B cell (primary cell): ENCODE data around the gene DCBLD1.

Experiments
- EZH2 ChIP-seq: IDR thresholded peaks from 2 replicates; pipeline ENCODE4 v1.6.1; 2012; ENCODE audit warnings: borderline replicate concordance, low read depth, mild to moderate bottlenecking, moderate library complexity, low read length; ENCODE audit not compliant: insufficient read depth, poor library complexity, severe bottlenecking
- TF ChIP-seq, protein P1 (sequence below): fragments of 200-600 bp; IDR thresholded peaks from one replicate; pipeline ENCODE4 v1.8.0; 2022; ENCODE audit warnings: antibody characterized with exemption, mild to moderate bottlenecking

DNA sequence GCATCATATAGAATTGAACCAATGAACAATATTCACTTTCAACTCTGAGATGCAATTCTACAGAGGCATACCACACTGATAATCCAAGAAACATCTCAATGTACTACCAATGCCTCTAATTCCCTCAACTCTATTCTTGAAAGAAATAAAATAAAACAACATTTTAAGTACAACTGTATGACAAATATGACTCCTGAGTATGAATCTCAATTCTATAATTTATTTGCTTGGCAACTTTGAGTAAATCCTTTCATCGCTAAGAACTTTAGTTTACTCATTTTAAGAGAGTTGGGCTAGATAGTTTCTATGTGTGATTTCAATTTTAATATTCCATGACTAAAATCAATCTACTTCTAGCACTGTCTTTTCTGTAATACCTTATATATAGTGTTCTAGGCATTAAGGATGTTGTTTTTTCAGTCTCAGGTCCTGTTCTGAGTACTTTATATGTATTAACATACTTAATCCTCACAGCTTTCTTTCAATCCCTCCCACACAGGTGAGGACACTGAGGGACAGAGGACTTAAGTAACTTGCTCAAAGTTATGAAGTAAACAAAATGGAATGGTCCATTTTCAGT lies 86.4 kb downstream of the DCBLD1 start:
- TF ChIP-seq, protein P1, sequence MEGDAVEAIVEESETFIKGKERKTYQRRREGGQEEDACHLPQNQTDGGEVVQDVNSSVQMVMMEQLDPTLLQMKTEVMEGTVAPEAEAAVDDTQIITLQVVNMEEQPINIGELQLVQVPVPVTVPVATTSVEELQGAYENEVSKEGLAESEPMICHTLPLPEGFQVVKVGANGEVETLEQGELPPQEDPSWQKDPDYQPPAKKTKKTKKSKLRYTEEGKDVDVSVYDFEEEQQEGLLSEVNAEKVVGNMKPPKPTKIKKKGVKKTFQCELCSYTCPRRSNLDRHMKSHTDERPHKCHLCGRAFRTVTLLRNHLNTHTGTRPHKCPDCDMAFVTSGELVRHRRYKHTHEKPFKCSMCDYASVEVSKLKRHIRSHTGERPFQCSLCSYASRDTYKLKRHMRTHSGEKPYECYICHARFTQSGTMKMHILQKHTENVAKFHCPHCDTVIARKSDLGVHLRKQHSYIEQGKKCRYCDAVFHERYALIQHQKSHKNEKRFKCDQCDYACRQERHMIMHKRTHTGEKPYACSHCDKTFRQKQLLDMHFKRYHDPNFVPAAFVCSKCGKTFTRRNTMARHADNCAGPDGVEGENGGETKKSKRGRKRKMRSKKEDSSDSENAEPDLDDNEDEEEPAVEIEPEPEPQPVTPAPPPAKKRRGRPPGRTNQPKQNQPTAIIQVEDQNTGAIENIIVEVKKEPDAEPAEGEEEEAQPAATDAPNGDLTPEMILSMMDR: no peak
- no peak for TF ChIP-seq EZH2
